OCI-LY1 (cell line): ENCODE measurements around the gene RNF8.
"Not testable (repeated sequence)": the region's sequence is repeated elsewhere in the genome, so short reads cannot be mapped to it uniquely, and the experiment has no call there.

Experiments
- H2AFZ ChIP-seq: fragments of 200-600 bp; sonication (generic), shearing (Covaris generic); 2 replicates; pipeline ENCODE4 v1.6.0; 2014; ENCODE audit warnings: antibody characterized with exemption, mild to moderate bottlenecking, low read length
- H3F3A ChIP-seq: fragments of 200-600 bp; sonication (generic), shearing (Covaris generic); 2 replicates; pipeline ENCODE4 v1.6.0; 2014; ENCODE audit warnings: mild to moderate bottlenecking, antibody characterized with exemption, low read length, moderate library complexity; ENCODE audit not compliant: insufficient read depth
- H3K27ac ChIP-seq: fragments of 200-600 bp; sonication (generic); 2 replicates; pipeline ENCODE4 v1.5.1; 2014; ENCODE audit warnings: low read length, mixed run types, mild to moderate bottlenecking, low read depth; ENCODE audit not compliant: poor library complexity, severe bottlenecking
- H3K27me3 ChIP-seq: fragments of 200-600 bp; sonication (generic); 2 replicates; pipeline ENCODE4 v1.6.0; 2014; ENCODE audit warnings: antibody characterized with exemption, mild to moderate bottlenecking, low read length, moderate library complexity; ENCODE audit not compliant: insufficient read depth
- H3K36me3 ChIP-seq: fragments of 200-600 bp; sonication (generic); 2 replicates; pipeline ENCODE4 v1.6.1; 2014; ENCODE audit warnings: mild to moderate bottlenecking, antibody characterized with exemption, low read length, moderate library complexity, mixed read lengths; ENCODE audit not compliant: insufficient read depth
- H3K4me1 ChIP-seq: fragments of 200-600 bp; sonication (generic); 2 replicates; pipeline ENCODE4 v1.5.1; 2014; ENCODE audit warnings: mild to moderate bottlenecking, low read length, moderate library complexity; ENCODE audit not compliant: insufficient read depth, severe bottlenecking
- H3K4me2 ChIP-seq: fragments of 200-600 bp; sonication (generic), shearing (Covaris generic); 2 replicates; pipeline ENCODE4 v1.6.1; 2014; ENCODE audit warnings: low read length
- H3K4me3 ChIP-seq: fragments of 200-600 bp; sonication (generic); 2 replicates; pipeline ENCODE4 v1.5.1; 2014; ENCODE audit warnings: low read length, low read depth, mild to moderate bottlenecking, mixed read lengths; ENCODE audit not compliant: poor library complexity, severe bottlenecking
- H3K79me2 ChIP-seq: fragments of 200-600 bp; shearing (Covaris generic); 2 replicates; pipeline ENCODE4 v1.6.1; 2016; ENCODE audit warnings: mixed run types, low read length, mixed read lengths; ENCODE audit not compliant: insufficient read depth
- H3K9ac ChIP-seq: fragments of 200-600 bp; sonication (generic), shearing (Covaris generic); 2 replicates; pipeline ENCODE4 v1.6.1; 2014; ENCODE audit warnings: mild to moderate bottlenecking, low read length, mixed read lengths
- H3K9me2 ChIP-seq: fragments of 200-600 bp; sonication (generic), shearing (Covaris generic); 2 replicates; pipeline ENCODE4 v1.6.1; 2014; ENCODE audit warnings: low read depth, mild to moderate bottlenecking, low read length, mixed read lengths
- H3K9me3 ChIP-seq: fragments of 200-600 bp; shearing (Covaris generic); 2 replicates; pipeline ENCODE4 v1.6.1; 2014; ENCODE audit warnings: low read length, mixed read lengths
- H4K20me1 ChIP-seq: fragments of 200-600 bp; sonication (generic), shearing (Covaris generic); 2 replicates; pipeline ENCODE4 v1.6.0; 2016; ENCODE audit warnings: mild to moderate bottlenecking, low read length; ENCODE audit not compliant: insufficient read depth
- CTCF ChIP-seq: fragments of 200-600 bp; sonication (generic), shearing (Covaris generic); IDR thresholded peaks from 2 replicates; pipeline ENCODE4 v1.5.1; 2017; ENCODE audit warnings: mild to moderate bottlenecking, antibody characterized with exemption, low read length, moderate library complexity, mixed read lengths
- EZH2 ChIP-seq: fragments of 200-600 bp; sonication (generic), shearing (Covaris generic); IDR thresholded peaks from 2 replicates; pipeline ENCODE4 v1.8.0; 2017; ENCODE audit warnings: borderline replicate concordance, mixed run types, mild to moderate bottlenecking, antibody characterized with exemption, low read length, moderate library complexity, mixed read lengths

RNF8 gene

GRCh38 chr6:37340639-37340943, 13.2 kb upstream of the RNF8 start:
- H3K4me2 ChIP-seq, result no peak overlapping the region
- no peaks in the 10 kb centered on the region for H3K36me3 ChIP-seq
- 0 out of 2 replicates have a peak, but pooled peaks cover 5% of the 10 kb centered on the region for H3K27me3 ChIP-seq
- no peak overlapping the region for H3K27ac ChIP-seq
- H4K20me1 ChIP-seq, result no peaks in the 10 kb centered on the region
- no peak overlapping the region for H3K4me3 ChIP-seq
- H3K4me1 ChIP-seq, result no peaks in the 10 kb centered on the region
- TF ChIP-seq EZH2 (no peak), CTCF (no peak)
- no peaks in the 10 kb centered on the region for H3K79me2 ChIP-seq
- H3K9me3 ChIP-seq, result no peaks in the 10 kb centered on the region
- H3K9me2 ChIP-seq, result no peaks in the 10 kb centered on the region
- H3K9ac ChIP-seq, result no peak overlapping the region
- no peaks in the 10 kb centered on the region for H3F3A ChIP-seq
- no peak overlapping the region for H2AFZ ChIP-seq

GRCh38 chr6:37343248-37343647, 10.5 kb upstream of the RNF8 start:
- Histone ChIP-seq H3F3A (no peaks in the 10 kb centered on the region), H3K27me3 (0 out of 2 replicates have a peak, but pooled peaks cover 5% of the 10 kb centered on the region), H3K4me1 (no peaks in the 10 kb centered on the region), H3K9me2 (no peaks in the 10 kb centered on the region), H4K20me1 (no peaks in the 10 kb centered on the region), H3K79me2 (no peaks in the 10 kb centered on the region), H3K4me3 (no peak overlapping the region), H3K9ac (no peak overlapping the region), H3K36me3 (no peaks in the 10 kb centered on the region), H3K9me3 (no peaks in the 10 kb centered on the region), H2AFZ (no peak overlapping the region), H3K4me2 (no peak overlapping the region), H3K27ac (no peak overlapping the region)
- TF ChIP-seq CTCF, result no peak
- no peak for TF ChIP-seq EZH2

GRCh38 chr6:37344308-37344707, 9.5 kb upstream of the RNF8 start:
- no peaks in the 10 kb centered on the region for H3K9me3 ChIP-seq
- no peak overlapping the region for H3K4me3 ChIP-seq
- H3K4me1 ChIP-seq, result no peaks in the 10 kb centered on the region
- no peak overlapping the region for H3K27ac ChIP-seq
- H2AFZ ChIP-seq, result no peak overlapping the region
- no peak for TF ChIP-seq CTCF
- H3F3A ChIP-seq, result no peaks in the 10 kb centered on the region
- no peaks in the 10 kb centered on the region for H3K36me3 ChIP-seq
- no peaks in the 10 kb centered on the region for H3K79me2 ChIP-seq
- no peak overlapping the region for H3K4me2 ChIP-seq
- H3K9ac ChIP-seq, result no peak overlapping the region
- no peaks in the 10 kb centered on the region for H3K9me2 ChIP-seq
- no peaks in the 10 kb centered on the region for H4K20me1 ChIP-seq
- 0 out of 2 replicates have a peak, but pooled peaks cover 5% of the 10 kb centered on the region for H3K27me3 ChIP-seq

GRCh38 chr6:37345804-37346203, 8.0 kb upstream of the RNF8 start:
- H3K27me3 ChIP-seq, H2AFZ ChIP-seq, H3K9ac ChIP-seq, H3K4me1 ChIP-seq, H3K27ac ChIP-seq, H3K36me3 ChIP-seq, H3K79me2 ChIP-seq, H4K20me1 ChIP-seq, H3F3A ChIP-seq, H3K9me2 ChIP-seq, H3K4me3 ChIP-seq, H3K9me3 ChIP-seq, H3K4me2 ChIP-seq: not testable (repeated sequence)
